Sigmoid colon (tissue), 7 donors: Measurements from ENCODE around the gene COPG2. TPM values are rescaled to one million over a fixed set of nuclear protein-coding genes. Genes with fewer than 3 reads are reported as not detected.
"Not testable (repeated sequence)": the region's sequence is repeated elsewhere in the genome, so short reads cannot be mapped to it uniquely, and the experiment has no call there.

Experiments used
- DNase-seq: peaks from one replicate; pipeline ENCODE4 v3.0.0-alpha.2; 2019
- H3K27ac ChIP-seq, 4 donors: fragments of 200-600 bp; sonication (generic); one replicate each; pipeline ENCODE4 v1.5.1; 2016 to 2019; ENCODE audit warnings: mild to moderate bottlenecking in 1 of 4
- H3K27me3 ChIP-seq, 3 donors: fragments of 200-600 bp; sonication (generic); one replicate each; pipeline ENCODE4 v1.5.1; 2019; ENCODE audit warnings: mild to moderate bottlenecking in 1 of 3
- H3K36me3 ChIP-seq, 4 donors: fragments of 200-600 bp; sonication (generic); one replicate each; pipeline ENCODE4 v1.5.1; 2016 to 2019
- H3K4me1 ChIP-seq, 4 donors: fragments of 200-600 bp; sonication (generic); one replicate each; pipeline ENCODE4 v1.5.1; 2017 to 2019
- H3K4me3 ChIP-seq, 4 donors: fragments of 200-600 bp; sonication (generic); one replicate each; pipeline ENCODE4 v1.5.1; 2017 to 2019; ENCODE audit warnings: mild to moderate bottlenecking in 2 of 4, moderate library complexity in 1 of 4
- H3K9me3 ChIP-seq, 4 donors: fragments of 200-600 bp in 3 of 4; sonication (generic) in 3 of 4; one replicate each; pipeline versions ENCODE4 v1.5.1 to v1.6.1; 2013 to 2019
- CTCF ChIP-seq, 4 experiments: fragments of 450-650 bp in 3 of 4; fragments of 200-600 bp in 1 of 4; IDR thresholded peaks; one replicate each; pipeline ENCODE4 v1.5.1; 2016 to 2019; ENCODE audit warnings: antibody characterized with exemption in 4 of 4, mild to moderate bottlenecking in 3 of 4, moderate library complexity in 2 of 4
- EP300 ChIP-seq, 4 donors: sonication (generic); formaldehyde crosslinking; IDR thresholded peaks; one replicate each; pipeline ENCODE4 v1.6.1; 2017; ENCODE audit warnings: antibody characterized with exemption in 4 of 4
- POLR2A ChIP-seq, 2 donors: fragments of 450-650 bp; IDR thresholded peaks; one replicate each; pipeline ENCODE4 v1.6.1; 2016; ENCODE audit warnings: antibody characterized with exemption in 2 of 2, mild to moderate bottlenecking in 2 of 2, moderate library complexity in 2 of 2
- POLR2AphosphoS5 ChIP-seq, 4 donors: sonication (generic); formaldehyde crosslinking; IDR thresholded peaks; one replicate each; pipeline ENCODE4 v1.6.1; 2017; ENCODE audit warnings: antibody characterized with exemption in 4 of 4
- WGBS, 2 donors: extraction: QIAGEN DNeasy Blood & Tissue Kit; methylation state at CpG; one replicate each; pipeline ENCODE4 v1.1.7; 2013; 5-methylcytosine and 5-hydroxymethylcytosine counted together
- intact Hi-C: fragments of 100-400 bp; cut with DNase I; formaldehyde crosslinking; loops from one replicate; pipeline ENCODE4 v1.15.1; 2023
- polyA plus RNA-seq, 3 donors: library from polyadenylated mRNA; stranded (reverse); fragments of 200-250 nt; gene quantifications; one replicate each; pipeline ENCODE4 v1.2.3, GENCODE V29; 2013
- total RNA-seq, 4 donors: library from RNA; depleted of rRNA; stranded (reverse); fragments of >200 nt; gene quantifications; one replicate each; pipeline ENCODE4 v1.1.0, GENCODE V29; 2016
- donor health status: healthy with polysubstance abuse.
- donor health status: Bipolar disorder and iron deficiency.
- donor health status: healthy.

COPG2 gene
- total and polyA plus RNA-seq, 7 donors, result 8.8 to 15.5 (median 12.7) TPM

GRCh38 chr7:130598056-130598455, 70.5 kb downstream of the COPG2 start:
- Histone ChIP-seq H3K4me1 (no peaks in the 10 kb centered on the region), H3K27ac (no peak overlapping the region), H3K27me3 (no peaks in the 10 kb centered on the region), H3K9me3 (no peaks in the 10 kb centered on the region), H3K36me3 (peaks cover 0 to 3% (median 0%) of the 10 kb centered on the region in 4 donors), H3K4me3 (no peak overlapping the region)
- 97 to 99% methylated on average over 3 of the region's 3 CpGs for WGBS, 2 donors
- no peak for TF ChIP-seq POLR2A (IDR thresholded peaks at IDR 0.05)
- no peak for TF ChIP-seq POLR2AphosphoS5 (IDR thresholded peaks at IDR 0.05)
- TF ChIP-seq EP300 (IDR thresholded peaks at IDR 0.05), result no peak
- TF ChIP-seq CTCF (IDR thresholded peaks at IDR 0.05), result no peak
- no peak for DNase-seq
- intact Hi-C loops, result no loop called here

GRCh38 chr7:130595986-130596385, 72.6 kb downstream of the COPG2 start:
- WGBS, 2 donors, result 95 to 98% methylated on average over 4 of the region's 4 CpGs
- DNase-seq, result no peak
- intact Hi-C loops, result no loop called here
- no peak overlapping the region for H3K27ac ChIP-seq
- H3K4me3 ChIP-seq, result no peak overlapping the region
- no peaks in the 10 kb centered on the region for H3K9me3 ChIP-seq
- H3K4me1 ChIP-seq, result no peaks in the 10 kb centered on the region
- no peaks in the 10 kb centered on the region for H3K27me3 ChIP-seq
- H3K36me3 ChIP-seq, result no peaks in the 10 kb centered on the region
- no peak for TF ChIP-seq CTCF (IDR thresholded peaks at IDR 0.05)
- TF ChIP-seq POLR2A (IDR thresholded peaks at IDR 0.05), result no peak
- no peak for TF ChIP-seq POLR2AphosphoS5 (IDR thresholded peaks at IDR 0.05)
- TF ChIP-seq EP300 (IDR thresholded peaks at IDR 0.05), result no peak

- H3K27ac ChIP-seq, result no peak overlapping the region
- no peak overlapping the region for H3K4me3 ChIP-seq
- WGBS, 2 donors, result 94 to 98% methylated on average over 1 of the region's 1 CpG
- intact Hi-C loops, result no loop called here
- H3K27me3 ChIP-seq, result no peaks in the 10 kb centered on the region
- no peaks in the 10 kb centered on the region for H3K36me3 ChIP-seq
- DNase-seq, result no peak
- no peaks in the 10 kb centered on the region for H3K4me1 ChIP-seq
- TF ChIP-seq POLR2A (IDR thresholded peaks at IDR 0.05), result no peak
- TF ChIP-seq POLR2AphosphoS5 (IDR thresholded peaks at IDR 0.05), result no peak
- no peak for TF ChIP-seq EP300 (IDR thresholded peaks at IDR 0.05)
- no peak for TF ChIP-seq CTCF (IDR thresholded peaks at IDR 0.05)
- H3K9me3 ChIP-seq, result no peaks in the 10 kb centered on the region
These were observed 75.5 kb downstream of the COPG2 start for GRCh38 chr7:130593033-130593432.

GRCh38 chr7:130591464-130591863, 77.1 kb downstream of the COPG2 start:
- H3K36me3 ChIP-seq, H3K9me3 ChIP-seq, intact Hi-C loops, H3K4me1 ChIP-seq, H3K27ac ChIP-seq, H3K4me3 ChIP-seq, DNase-seq, H3K27me3 ChIP-seq: not testable (repeated sequence)
- WGBS, 2 donors, result 95 to 98% methylated on average over 30 of the region's 30 CpGs

GRCh38 chr7:130585932-130586331, 82.6 kb downstream of the COPG2 start:
- H3K27ac ChIP-seq, H3K4me1 ChIP-seq, H3K27me3 ChIP-seq, H3K36me3 ChIP-seq, H3K4me3 ChIP-seq, H3K9me3 ChIP-seq, intact Hi-C loops, DNase-seq: not testable (repeated sequence)
- 95 to 97% methylated on average over 2 of the region's 2 CpGs for WGBS, 2 donors

- DNase-seq, H3K4me1 ChIP-seq, H3K9me3 ChIP-seq, H3K36me3 ChIP-seq, H3K4me3 ChIP-seq, H3K27me3 ChIP-seq, H3K27ac ChIP-seq, intact Hi-C loops: not testable (repeated sequence)
- WGBS, 2 donors, result 94 to 96% methylated on average over 3 of the region's 3 CpGs
These were observed 93.4 kb downstream of the COPG2 start for GRCh38 chr7:130575110-130575509.

GRCh38 chr7:130570144-130570543, 98.4 kb downstream of the COPG2 start:
- H3K27me3 ChIP-seq, H3K4me1 ChIP-seq, intact Hi-C loops, DNase-seq, H3K36me3 ChIP-seq, H3K27ac ChIP-seq, H3K9me3 ChIP-seq, H3K4me3 ChIP-seq: not testable (repeated sequence)
